ENCODE data around the gene STARD13. TPM values are rescaled to one million over a fixed set of nuclear protein-coding genes. Genes with fewer than 3 reads are reported as not detected.

Gene STARD13
- total and polyA plus RNA-seq, 9 donors = 7.2 to 31.5 (median 14.0) TPM

GRCh38 chr13:33275916-33276315, 9.6 kb downstream of the STARD13 start:
- H3K4me1 ChIP-seq (ENCODE audit: insufficient read depth) = peaks cover 13% of the 10 kb centered on the region
- no peak for DNase-seq
- TF ChIP-seq POLR2A (IDR thresholded peaks at IDR 0.05) = no peak
- TF ChIP-seq CTCF (IDR thresholded peaks at IDR 0.05) = no peak
- no peak for TF ChIP-seq EP300 (IDR thresholded peaks at IDR 0.05)
- H3K36me3 ChIP-seq = no peaks in the 10 kb centered on the region
- no peak overlapping the region for H3K4me3 ChIP-seq
- 18 to 38% (median 28%) methylated on average over 3 of the region's 3 CpGs for WGBS, 3 donors
- H3K27me3 ChIP-seq = no peaks in the 10 kb centered on the region
- intact Hi-C loops (cut with DNase I) = no loop called here
- H3K27ac ChIP-seq = no peak overlapping the region
- no peaks in the 10 kb centered on the region for H3K9me3 ChIP-seq

GRCh38 chr13:33274264-33274663, 11.3 kb downstream of the STARD13 start:
- WGBS, 3 donors = 88 to 93% (median 93%) methylated on average over 4 of the region's 4 CpGs
- no peak overlapping the region for H3K27ac ChIP-seq
- DNase-seq = no peak
- no peaks in the 10 kb centered on the region for H3K27me3 ChIP-seq
- TF ChIP-seq POLR2A (IDR thresholded peaks at IDR 0.05) = no peak
- TF ChIP-seq EP300 (IDR thresholded peaks at IDR 0.05) = no peak
- no peak for TF ChIP-seq CTCF (IDR thresholded peaks at IDR 0.05)
- intact Hi-C loops (cut with DNase I) = no loop called here
- peaks cover 17% of the 10 kb centered on the region for H3K4me1 ChIP-seq (ENCODE audit: insufficient read depth)
- no peak overlapping the region for H3K4me3 ChIP-seq
- no peaks in the 10 kb centered on the region for H3K9me3 ChIP-seq
- no peaks in the 10 kb centered on the region for H3K36me3 ChIP-seq

- Histone ChIP-seq H3K4me3 (no peak overlapping the region), H3K27ac (no peak overlapping the region), H3K36me3 (no peaks in the 10 kb centered on the region), H3K4me1 (ENCODE audit: insufficient read depth) (peaks cover 23% of the 10 kb centered on the region), H3K9me3 (no peaks in the 10 kb centered on the region), H3K27me3 (no peaks in the 10 kb centered on the region)
- no peak for TF ChIP-seq POLR2A (IDR thresholded peaks at IDR 0.05)
- no peak for DNase-seq
- intact Hi-C loops (cut with DNase I) = no loop called here
- 88 to 90% (median 89%) methylated on average over 7 of the region's 7 CpGs for WGBS, 3 donors
These were observed 12.9 kb downstream of the STARD13 start for GRCh38 chr13:33272531-33273124.

GRCh38 chr13:33271759-33272158, 13.8 kb downstream of the STARD13 start:
- 66 to 78% (median 76%) methylated on average over 4 of the region's 4 CpGs for WGBS, 3 donors
- intact Hi-C loops (cut with DNase I) = no loop called here
- Histone ChIP-seq H3K4me1 (ENCODE audit: insufficient read depth) (peaks cover 21% of the 10 kb centered on the region), H3K4me3 (no peak overlapping the region), H3K27me3 (no peaks in the 10 kb centered on the region), H3K27ac (no peak overlapping the region), H3K36me3 (no peaks in the 10 kb centered on the region), H3K9me3 (no peaks in the 10 kb centered on the region)
- no peak for DNase-seq
- no peak for TF ChIP-seq POLR2A (IDR thresholded peaks at IDR 0.05)
- TF ChIP-seq EP300 (IDR thresholded peaks at IDR 0.05) = no peak
- TF ChIP-seq CTCF (IDR thresholded peaks at IDR 0.05) = no peak

- no peaks in the 10 kb centered on the region for H3K27me3 ChIP-seq
- H3K4me1 ChIP-seq (ENCODE audit: insufficient read depth) = peaks cover 18% of the 10 kb centered on the region
- no peak for TF ChIP-seq POLR2A (IDR thresholded peaks at IDR 0.05)
- no peak for TF ChIP-seq EP300 (IDR thresholded peaks at IDR 0.05)
- TF ChIP-seq CTCF (IDR thresholded peaks at IDR 0.05) = no peak
- no peak for DNase-seq
- no peaks in the 10 kb centered on the region for H3K9me3 ChIP-seq
- H3K27ac ChIP-seq = no peak overlapping the region
- WGBS, 3 donors = 53 to 59% (median 59%) methylated on average over 3 of the region's 3 CpGs
- no peak overlapping the region for H3K4me3 ChIP-seq
- H3K36me3 ChIP-seq = no peaks in the 10 kb centered on the region
- intact Hi-C loops (cut with DNase I) = no loop called here
These were observed 14.5 kb downstream of the STARD13 start for GRCh38 chr13:33270895-33271538.
